ENCODE measurements around the gene MAPK1. TPM values are rescaled to one million over a fixed set of nuclear protein-coding genes. Genes with fewer than 3 reads are reported as not detected.
A peak's percentile ranks its signal among the peaks of the same experiment; 100 is the strongest.
"Not testable (repeated sequence)": the region's sequence is repeated elsewhere in the genome, so short reads cannot be mapped to it uniquely, and the experiment has no call there.

The MAPK1 gene
- total RNA-seq, 1 donor from 2014 or later = 124 TPM

GRCh38 chr22:21719024-21719423, 148.4 kb downstream of the MAPK1 start:
- DNase-seq (ENCODE audit: low spot score) = no peak

GRCh38 chr22:21718499-21718898, 148.9 kb downstream of the MAPK1 start:
- DNase-seq (ENCODE audit: low spot score) = no peak
- intact Hi-C loops (cut with DNase I) = loop anchor here (10.0 kb wide), 1 partner anchor 46 kb away; no protein-coding TSS in a partner anchor

More at GRCh38 chr22:21719024-21719423, 148.4 kb downstream of the MAPK1 start:
- intact Hi-C loops (cut with DNase I) = loop anchor here (10.0 kb wide), 1 partner anchor 46 kb away; no protein-coding TSS in a partner anchor

GRCh38 chr22:21716395-21717122, 150.9 kb downstream of the MAPK1 start:
- DNase-seq (ENCODE audit: low spot score) = not testable (repeated sequence)
- intact Hi-C loops (cut with DNase I) = loop anchor here (10.0 kb wide), 1 partner anchor 48 kb away; no protein-coding TSS in a partner anchor

- DNase-seq (ENCODE audit: low spot score) = no peak
- intact Hi-C loops (cut with DNase I) = loop anchor here (10.0 kb wide), 1 partner anchor 50 kb away; no protein-coding TSS in a partner anchor
Observed at GRCh38 chr22:21714786-21715185, 152.7 kb downstream of the MAPK1 start.

- intact Hi-C loops (cut with DNase I) = loop anchor here (10.0 kb wide), 1 partner anchor 51 kb away; no protein-coding TSS in a partner anchor
- no peak for DNase-seq (ENCODE audit: low spot score)
Observed at GRCh38 chr22:21714059-21714770, 153.2 kb downstream of the MAPK1 start.

GRCh38 chr22:21713428-21714058, 153.9 kb downstream of the MAPK1 start:
- intact Hi-C loops (cut with DNase I) = loop anchor here (1.0 to 10.0 kb wide), 2 partner anchors 51 to 225 kb away; no protein-coding TSS in a partner anchor
- DNase-seq (ENCODE audit: low spot score) = no peak

- intact Hi-C loops (cut with DNase I) = loop anchor here (1.0 to 10.0 kb wide), 2 partner anchors 52 to 225 kb away; no protein-coding TSS in a partner anchor
Observed at GRCh38 chr22:21712751-21713427, 154.6 kb downstream of the MAPK1 start.

GRCh38 chr22:21711851-21712250, 155.6 kb downstream of the MAPK1 start:
- intact Hi-C loops (cut with DNase I) = loop anchor here (10.0 kb wide), 1 partner anchor 53 kb away; no protein-coding TSS in a partner anchor
- DNase-seq (ENCODE audit: low spot score) = no peak

More at GRCh38 chr22:21712751-21713427, 154.6 kb downstream of the MAPK1 start:
- peak; percentile 81 for DNase-seq (ENCODE audit: low spot score)

GRCh38 chr22:21710156-21710555, 157.3 kb downstream of the MAPK1 start:
- DNase-seq (ENCODE audit: low spot score) = no peak

GRCh38 chr22:21709688-21710087, 157.8 kb downstream of the MAPK1 start:
- DNase-seq (ENCODE audit: low spot score) = no peak
- intact Hi-C loops (cut with DNase I) = loop anchor here (10.0 kb wide), 1 partner anchor 55 kb away; no protein-coding TSS in a partner anchor

More at GRCh38 chr22:21710156-21710555, 157.3 kb downstream of the MAPK1 start:
- intact Hi-C loops (cut with DNase I) = loop anchor here (10.0 kb wide), 1 partner anchor 55 kb away; no protein-coding TSS in a partner anchor

GRCh38 chr22:21708960-21709359, 158.5 kb downstream of the MAPK1 start:
- intact Hi-C loops (cut with DNase I) = no loop called here
- DNase-seq (ENCODE audit: low spot score) = no peak

GRCh38 chr22:21707677-21708076, 159.8 kb downstream of the MAPK1 start:
- intact Hi-C loops (cut with DNase I) = no loop called here
- no peak for DNase-seq (ENCODE audit: low spot score)

Other genes with a start within 250 kb of the MAPK1 start
- 5.9 TPM for gene YDJC, start 237.6 kb downstream of the MAPK1 start, total RNA-seq
- gene CCDC116, start 234.9 kb downstream of the MAPK1 start, total RNA-seq = 0.43 TPM
- gene SDF2L1, start 225.3 kb downstream of the MAPK1 start, total RNA-seq = 33.3 TPM
- gene PPIL2, start 201.6 kb downstream of the MAPK1 start, total RNA-seq = 25.9 TPM
- 9.6 TPM for gene YPEL1, start 131.9 kb downstream of the MAPK1 start, total RNA-seq
- 20.5 TPM for gene PPM1F, start 85.2 kb upstream of the MAPK1 start, total RNA-seq
- 13.1 TPM for gene TOP3B, start 115.1 kb upstream of the MAPK1 start, total RNA-seq